ENCODE measurements around the gene CCDC178.
A peak's percentile ranks its signal among the peaks of the same experiment; 100 is the strongest.
"Not testable (repeated sequence)": the region's sequence is repeated elsewhere in the genome, so short reads cannot be mapped to it uniquely, and the experiment has no call there.

CCDC178 gene, protein sequence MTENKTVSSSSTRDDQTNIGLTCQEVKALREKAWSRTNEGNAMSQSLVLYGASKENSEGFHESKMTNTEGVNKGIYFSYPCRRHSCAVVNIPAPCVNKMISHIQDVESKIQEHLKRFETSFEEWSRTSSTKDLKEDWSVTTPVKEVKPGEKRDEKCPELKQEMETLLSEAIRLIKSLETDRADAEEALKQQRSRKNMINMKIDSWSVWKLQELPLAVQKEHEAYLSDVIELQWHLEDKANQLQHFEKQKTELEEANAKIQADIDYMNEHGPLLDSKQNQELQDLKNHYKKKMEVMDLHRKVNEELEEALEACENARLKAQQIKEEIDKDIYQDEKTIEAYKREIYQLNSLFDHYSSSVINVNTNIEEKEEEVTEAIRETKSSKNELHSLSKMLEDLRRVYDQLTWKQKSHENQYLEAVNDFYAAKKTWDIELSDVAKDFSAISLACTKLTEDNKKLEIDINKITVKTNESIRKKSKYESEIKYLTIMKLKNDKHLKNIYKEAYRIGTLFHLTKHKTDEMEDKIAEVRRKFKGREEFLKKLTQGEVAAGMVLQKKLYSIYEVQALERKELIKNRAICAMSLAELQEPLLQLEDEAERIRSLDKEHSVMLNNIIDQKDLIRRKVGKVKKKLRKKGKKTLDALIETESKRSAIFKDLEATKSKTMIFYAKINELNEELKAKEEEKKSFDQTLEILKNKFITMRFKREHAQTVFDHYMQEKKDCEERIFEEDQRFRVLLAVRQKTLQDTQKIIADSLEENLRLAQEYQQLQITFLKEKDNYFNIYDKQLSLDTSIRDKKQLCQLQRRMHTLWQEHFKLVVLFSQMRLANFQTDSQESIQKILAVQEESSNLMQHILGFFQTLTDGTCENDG

DNA sequence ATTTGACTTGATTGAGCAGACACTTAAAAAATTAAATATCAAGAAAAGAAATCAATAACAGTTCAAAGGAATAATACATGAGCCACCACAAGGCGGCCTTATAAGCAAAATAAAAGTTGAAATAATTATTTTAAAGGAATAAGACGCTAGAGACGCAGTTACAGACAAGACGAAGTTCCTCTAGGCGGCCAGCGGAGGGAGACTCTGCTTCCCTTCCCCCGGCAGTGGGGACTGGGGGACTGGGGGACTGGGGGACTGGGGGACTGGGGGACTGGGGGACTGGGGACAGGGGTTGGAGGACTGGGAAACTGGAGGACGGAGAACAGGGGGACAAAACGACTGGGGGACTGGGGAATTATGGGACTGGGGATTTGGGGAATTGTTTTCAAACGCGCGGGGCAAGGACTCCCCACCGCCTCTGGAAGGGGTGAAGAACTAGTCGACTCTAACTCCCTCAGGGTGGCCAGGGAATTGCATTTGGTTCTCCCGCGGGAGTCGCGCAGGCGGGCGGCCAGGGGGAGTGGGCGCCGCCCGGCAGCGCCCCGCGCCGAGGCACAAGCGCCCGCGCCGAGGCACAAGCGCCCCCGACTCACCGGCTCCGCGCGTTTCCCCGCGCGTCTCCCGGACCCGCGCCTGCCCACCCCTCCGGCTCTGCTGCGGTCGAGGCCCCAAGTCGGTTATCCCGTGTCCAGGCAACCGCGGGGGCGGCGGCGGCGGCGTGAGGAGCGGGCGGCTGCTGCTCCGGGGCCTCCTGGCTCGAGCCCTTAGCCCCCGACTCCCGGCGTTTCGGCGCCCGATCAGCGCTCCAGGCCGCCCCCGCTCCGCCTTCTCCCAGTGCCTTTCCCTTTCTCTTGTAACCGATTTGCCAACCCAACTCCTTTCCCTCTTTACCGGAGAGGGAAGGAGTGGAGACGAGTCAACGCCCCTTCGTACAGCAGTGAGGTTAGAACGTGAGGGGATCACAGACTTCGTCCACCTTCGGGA is at the start of gene CCDC178:
Gene CCDC178, minus strand, starts transcription at position 662 of the 984 bp plus-strand sequence. CDS start 28,633 bp downstream, outside the sequence.
- DNase-seq, result peak; percentile 49

DNA sequence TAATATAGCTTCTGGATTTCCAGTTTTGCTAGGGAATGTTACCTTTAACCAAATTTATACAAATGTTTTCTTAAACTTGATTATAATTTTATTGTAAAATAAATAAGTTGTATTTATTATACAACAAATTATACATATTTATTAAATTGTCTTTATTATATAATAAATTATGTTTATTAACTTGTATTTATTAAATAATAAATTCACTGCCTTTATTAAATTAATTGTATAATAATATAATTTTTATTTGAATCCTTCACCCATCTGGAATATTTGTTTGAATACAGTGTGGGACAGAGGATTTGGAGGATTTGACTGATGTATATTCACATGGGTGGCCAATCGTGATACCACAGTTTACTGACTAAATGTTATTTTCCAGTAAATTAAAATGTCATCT is 43.4 kb upstream of the CCDC178 start:
- DNase-seq, result no peak

DNA sequence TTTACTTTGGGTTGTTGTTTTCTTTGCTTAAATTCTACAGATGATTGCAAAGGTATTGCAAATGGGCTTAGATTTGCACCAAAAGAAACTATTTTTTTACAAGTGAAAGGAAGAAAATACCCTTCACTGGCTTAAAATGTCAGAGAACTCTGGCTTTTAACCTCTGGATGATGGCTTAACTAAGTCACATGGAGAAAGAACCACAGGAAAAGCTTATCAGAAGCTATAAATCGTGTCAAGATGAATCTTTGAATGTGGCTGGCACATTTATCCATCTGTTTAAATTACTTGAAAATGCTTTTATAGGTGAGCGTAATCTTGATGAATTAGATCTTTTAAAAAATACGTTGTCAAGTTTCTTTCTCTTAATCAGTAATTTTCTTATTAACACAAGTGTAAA is 32.0 kb upstream of the CCDC178 start:
- DNase-seq, result no peak

DNA sequence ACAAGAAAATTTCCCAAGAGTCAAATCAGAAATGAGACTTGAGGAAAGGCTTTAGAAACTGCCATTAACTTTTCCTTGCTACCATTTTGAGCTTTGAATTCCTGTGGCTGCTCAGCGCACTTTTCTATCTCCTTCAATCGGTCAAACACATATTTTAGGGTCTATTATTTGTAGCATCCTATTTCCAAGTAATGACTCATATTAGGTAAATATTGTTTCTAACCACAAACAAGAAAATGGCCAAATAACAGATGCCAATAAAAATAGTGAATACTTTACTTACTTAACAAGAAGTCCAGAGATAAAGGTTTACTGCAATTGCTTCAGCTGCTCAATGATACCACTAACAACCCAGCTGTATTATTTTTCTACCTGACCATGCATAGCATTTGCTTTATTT is 29.7 kb upstream of the CCDC178 start:
- DNase-seq, result no peak

DNA sequence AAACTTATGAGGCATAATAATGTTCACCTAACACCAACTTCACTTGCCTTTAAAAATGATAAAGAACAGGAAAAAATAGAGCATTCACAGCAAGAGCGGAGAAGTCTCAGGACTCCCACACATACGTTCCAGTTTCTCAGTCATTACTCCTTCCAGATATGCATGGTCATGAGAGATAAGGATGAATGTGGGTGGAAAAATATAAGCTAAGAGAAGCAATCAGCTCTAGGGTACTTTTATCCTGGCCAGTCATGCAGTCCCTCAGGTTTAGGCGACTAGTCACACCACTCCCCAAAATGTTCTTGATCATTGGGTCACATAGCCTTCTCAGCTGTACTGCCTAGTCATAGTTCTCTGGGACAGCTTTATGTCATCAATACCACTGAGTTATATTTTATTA is 29.2 kb upstream of the CCDC178 start:
- DNase-seq, result no peak

DNA sequence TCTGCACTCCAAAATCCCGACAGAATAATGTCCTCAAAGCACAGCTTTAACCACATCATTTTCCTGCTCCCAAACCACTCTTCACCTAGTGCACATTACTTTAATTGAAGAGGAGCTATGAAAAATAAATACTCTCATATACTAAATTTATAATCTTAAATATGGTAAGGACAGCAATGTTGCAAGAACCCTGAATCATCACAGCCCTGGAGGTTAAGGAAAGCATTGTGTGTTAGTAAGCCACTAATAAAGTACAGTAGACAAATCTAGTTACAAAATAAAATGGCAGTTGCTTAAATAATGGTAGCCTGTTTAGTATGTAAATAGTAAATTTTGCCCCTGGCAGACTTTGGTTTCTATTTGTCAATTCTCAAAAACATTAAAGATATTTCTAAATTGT is 27.0 kb upstream of the CCDC178 start:
- DNase-seq, result no peak

DNA sequence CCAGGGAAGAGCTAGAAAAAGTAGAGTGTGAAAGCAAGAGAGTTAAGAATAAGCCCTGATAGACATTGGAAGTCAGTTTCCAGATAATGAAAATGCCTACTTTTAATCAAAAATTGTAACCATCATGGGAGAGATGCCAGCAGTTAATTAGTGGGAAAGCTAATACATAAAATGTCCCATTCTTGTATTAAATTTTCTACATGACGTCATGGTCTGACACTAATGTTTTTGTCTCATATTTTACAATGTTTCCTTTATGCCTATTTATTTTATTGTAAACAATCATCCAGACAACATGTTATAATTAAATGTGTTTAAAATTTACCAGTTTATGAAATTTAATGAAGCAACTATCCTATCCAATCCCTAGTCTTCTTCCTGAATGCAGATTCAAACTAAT is 26.3 kb upstream of the CCDC178 start:
- no peak for DNase-seq

DNA sequence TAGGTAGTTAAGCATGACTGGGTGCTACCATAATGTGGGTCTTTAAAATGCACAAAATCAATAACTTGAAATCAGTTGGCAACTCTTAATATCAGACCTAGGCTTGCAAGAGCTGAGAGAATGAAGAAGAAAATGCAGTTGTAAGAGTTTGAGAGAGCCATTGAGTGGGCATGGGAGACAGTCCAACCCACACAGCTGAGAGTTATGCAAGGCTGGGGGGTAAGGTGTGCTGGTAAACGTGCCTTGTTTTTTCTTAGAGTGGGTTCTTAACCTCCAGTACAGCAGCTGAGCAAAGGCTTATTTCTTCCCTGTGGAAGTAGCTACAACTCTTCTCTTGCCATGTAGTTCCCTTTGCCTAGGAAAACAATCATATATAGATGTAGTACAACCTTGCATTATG is 20.2 kb upstream of the CCDC178 start:
- no peak for DNase-seq

DNA sequence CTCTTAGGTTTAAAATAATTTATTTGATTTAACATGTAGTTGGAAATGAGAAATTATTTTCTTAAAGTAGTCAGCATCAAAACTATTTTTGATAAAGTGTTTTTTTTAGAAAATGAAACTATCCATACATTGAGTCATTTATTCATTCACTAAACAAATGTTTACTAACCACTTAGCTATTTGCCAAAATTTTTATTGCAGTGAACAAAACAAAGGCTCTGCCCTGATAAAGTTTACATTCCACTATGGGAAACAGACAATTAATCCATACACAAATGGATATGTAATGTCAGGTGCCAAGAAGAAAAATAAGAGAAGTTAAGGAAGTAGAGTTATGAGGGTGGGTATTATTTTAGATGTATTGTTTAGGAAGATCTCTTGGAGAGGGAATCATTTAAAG is 19.1 kb upstream of the CCDC178 start:
- DNase-seq, result peak; percentile 3

DNA sequence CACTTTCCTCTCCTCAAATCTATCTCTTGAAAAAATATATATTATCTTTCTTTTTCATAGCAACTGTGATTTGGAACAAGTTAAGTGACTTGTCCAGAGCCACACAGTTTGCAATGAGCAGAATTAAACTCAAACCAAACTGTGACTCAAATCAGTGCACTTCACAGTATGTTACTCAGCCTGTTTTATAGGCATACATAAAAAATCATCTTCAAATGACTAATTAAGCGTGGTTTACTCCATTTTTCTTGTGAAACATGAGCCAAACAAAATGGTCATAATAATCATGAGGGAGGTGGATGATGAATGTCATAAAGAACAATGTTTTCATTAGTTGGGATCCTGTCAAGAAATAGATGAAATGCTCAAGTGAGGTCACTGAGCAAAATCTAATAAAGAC is 6.1 kb upstream of the CCDC178 start:
- no peak for DNase-seq

DNA sequence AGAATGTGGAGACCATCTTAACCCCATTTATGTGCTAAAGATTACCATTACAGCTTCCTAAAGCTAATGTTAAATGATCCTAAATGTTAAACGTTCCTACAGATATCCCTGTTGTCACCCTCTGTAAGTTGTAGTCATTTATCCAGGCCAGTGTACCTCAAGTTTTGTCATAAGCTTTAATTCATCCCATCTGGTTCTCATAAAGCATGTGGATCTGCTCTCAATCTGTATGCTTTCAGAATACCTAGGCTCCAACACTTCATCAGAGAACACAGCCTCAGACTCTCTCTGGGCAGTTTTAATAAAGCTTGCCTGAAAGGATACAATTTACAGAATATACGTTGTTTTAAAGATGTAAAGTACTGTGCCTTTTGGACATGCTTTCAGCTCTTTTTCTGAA is 4.2 kb upstream of the CCDC178 start:
- no peak for DNase-seq

DNA sequence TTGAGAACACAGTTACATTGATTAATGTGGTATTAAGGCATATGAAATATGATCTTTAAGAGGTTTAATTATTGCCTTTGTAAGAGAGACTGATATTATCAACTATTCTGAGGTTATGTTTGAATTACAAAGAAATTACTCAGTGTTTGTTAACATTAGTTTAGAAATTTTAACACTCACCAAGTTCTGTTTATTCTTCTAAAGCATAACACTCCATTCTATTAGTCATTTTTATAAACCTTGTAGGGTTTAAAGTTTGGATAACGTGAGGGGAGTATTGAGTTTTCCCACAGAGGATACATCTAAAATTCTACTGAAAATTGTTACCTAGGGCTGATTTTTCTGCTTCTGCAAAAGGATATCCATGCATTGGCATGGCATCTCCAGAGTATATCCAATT is 7.7 kb downstream of the CCDC178 start:
- DNase-seq, result no peak

DNA sequence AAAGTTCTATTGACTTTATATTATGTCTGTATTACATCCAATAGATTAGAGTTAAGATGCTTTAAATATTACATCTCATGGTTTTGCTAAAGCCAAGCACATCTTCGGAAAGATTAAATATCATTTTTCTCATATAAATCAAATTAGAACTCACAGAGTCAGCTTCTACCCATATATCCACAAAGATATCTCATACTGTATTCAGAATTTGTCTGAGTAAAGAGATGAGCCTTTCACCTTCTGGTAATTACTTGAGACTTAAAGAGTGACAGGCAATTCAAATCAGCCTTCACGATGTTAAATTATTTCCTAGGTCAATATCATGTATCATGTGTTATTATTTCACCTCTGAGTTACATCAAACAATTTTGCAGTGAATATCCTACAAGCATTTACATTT is 13.0 kb downstream of the CCDC178 start:
- DNase-seq, result no peak

DNA sequence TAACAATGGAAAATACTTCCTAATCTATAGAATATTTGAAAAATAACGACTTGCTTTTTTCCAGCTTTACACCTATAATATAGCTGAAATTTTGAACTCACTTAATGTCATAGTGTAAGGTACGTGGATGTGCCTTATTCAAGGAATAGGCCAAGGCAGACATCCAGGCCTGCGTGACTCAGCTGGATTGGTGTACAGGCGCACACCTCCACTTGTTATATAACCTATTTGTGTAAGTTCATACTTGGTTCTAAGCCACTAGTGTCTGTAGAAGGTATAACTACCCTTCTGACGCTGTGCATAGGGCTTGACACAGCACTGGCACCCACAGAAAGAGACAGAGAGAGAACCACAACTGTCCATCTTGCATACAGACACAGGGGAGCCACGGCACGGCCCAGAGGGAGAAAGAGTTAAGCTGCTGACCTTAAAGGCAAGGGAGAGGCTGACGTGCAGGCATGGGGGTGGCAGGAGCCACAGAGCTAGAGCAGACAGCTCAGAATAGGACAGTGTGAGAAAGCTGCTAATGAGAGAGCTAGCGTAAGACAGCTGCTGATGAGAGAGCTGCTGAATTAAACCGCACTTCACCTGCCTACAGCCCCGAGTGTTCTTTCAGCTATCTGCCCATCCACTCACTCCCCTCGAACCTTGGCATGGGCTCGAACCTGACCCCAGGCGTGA is 16.1 kb downstream of the CCDC178 start:
- no peak for DNase-seq

DNA sequence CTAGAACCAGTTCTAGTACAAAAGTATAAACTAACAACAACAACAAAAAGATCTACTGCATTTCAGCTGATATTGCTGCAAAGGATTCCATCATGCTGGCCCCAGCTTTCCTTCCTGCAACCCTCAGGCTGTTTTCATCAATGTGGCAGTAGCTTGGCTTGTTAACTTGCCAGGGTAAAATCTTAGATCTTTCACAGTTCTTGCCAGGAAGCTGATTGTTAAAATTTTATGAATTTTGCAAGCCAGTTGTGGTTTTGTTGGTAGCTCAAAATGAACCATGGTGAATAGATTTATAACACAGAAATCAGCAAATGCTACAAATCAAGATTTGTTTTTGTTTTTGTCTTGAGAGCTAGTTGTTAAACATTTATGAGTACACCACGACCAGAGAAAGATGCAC is 19.3 kb downstream of the CCDC178 start:
- DNase-seq, result no peak

DNA sequence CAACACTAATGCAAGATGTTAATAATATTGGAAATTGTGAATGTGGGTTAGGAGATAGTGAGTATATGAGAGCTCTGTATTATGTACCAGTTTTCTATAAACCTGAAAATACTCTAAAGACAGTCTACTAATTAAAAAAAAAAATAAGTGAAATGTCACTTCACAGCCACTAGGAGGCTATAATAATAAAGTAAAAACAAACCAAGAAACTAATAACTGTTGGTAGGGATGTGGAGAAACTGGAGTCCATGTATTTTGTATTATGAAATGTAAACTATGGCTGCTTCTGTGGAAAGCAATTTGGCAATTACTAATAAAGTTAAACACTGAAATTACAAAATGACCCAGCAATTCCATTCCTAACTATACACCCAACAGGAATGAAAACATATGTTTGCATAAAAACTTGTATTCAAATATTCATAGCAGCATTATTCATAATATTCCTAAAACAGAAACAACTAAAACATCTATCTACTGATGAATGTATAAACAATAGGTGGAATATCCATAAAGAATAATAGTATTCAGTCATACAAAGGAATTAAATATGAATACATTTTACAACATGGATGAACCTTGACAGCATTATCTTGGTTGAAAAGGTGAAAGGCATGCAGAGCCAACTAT is 36.2 kb downstream of the CCDC178 start:
- no peak for DNase-seq

DNA sequence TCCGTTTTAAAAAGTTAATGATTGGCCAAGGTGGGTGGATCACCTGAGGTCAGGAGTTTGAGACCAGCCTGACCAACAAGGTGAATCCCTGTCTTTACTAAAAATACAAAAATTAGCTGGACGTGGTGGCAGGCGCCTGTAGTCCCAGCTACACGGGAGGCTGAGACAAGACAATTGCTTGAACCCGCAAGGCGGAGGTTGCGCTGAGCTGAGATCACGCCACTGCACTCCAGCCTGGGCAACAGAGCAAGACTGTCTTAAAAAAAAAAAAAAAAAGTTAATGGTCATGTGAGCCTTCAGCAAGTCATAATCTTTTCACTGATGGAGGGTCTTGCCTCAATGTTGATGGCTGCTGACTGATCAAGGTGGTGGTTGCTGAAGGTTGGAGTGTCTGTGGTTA is 41.6 kb downstream of the CCDC178 start:
- not testable (repeated sequence) for DNase-seq

DNA sequence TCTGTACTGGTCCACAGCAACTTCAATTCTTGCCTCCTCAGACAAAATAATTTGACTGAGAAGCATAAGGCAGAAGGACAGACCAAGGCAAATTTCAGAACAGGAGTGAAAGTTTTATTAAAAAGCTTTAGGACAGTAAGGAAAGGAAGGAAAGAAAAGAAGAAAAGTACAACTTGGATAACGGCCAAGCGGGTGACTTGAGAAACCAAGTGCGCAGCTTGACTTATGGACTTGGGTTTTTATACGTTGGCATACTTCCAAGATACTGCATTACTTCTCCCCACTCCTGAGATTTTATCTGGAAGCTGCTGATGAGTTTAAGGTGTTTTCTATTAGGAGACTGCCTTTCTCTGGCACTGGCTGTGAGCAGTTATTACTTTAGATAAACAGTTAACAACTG is 64.7 kb downstream of the CCDC178 start:
- no peak for DNase-seq

DNA sequence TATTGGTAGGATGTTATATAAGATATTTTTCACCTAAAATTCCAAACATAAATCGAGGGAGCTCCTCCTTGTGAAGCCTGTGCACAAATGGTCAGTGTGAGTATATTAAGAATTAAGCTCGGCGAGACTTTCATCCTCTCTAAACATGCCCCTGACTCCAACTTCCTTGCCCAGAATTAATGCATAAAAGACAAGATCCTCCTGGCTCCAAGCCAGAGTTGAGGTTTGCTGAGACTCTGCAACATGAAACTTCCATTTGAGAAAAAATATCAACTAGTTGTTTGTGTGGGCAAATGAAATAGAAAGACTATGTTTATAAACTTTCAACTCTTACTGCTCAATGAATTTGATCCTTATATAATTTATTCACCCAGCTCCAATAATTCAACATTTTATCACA is 68.1 kb downstream of the CCDC178 start:
- DNase-seq, result no peak

DNA sequence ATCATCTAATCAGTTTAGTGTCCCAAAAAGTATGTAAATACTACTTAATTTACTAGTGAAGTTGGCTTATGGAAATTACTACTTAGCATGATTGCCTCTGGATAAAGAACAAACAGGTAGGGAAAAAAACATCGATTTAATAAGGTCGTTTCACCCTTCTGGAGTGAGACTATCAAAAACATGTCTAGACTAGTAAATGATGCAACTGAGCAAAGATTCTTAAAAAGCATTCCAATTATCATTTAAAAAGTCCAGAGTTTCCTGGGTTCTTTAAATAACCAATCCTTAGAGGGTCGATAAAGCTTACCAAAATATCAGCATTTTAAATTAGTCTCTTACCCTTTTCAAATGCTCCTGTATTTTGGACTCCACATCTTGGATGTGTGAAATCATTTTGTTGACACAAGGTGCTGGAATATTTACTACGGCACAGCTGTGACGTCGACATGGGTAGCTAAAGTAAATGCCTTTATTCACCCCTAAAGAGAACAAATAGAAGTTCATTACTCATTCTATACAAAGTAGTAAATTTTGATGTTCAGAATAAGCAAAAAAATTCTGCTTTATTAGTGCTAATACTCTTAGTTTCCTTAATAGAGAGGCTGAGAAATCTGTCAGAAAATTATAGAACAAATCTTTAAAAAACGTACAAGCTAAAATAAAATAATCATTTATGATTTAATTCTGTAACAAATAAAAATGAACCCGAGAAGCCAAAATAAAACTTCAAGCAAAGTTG is 70.6 kb downstream of the CCDC178 start:
- peak; percentile 59 for DNase-seq

DNA sequence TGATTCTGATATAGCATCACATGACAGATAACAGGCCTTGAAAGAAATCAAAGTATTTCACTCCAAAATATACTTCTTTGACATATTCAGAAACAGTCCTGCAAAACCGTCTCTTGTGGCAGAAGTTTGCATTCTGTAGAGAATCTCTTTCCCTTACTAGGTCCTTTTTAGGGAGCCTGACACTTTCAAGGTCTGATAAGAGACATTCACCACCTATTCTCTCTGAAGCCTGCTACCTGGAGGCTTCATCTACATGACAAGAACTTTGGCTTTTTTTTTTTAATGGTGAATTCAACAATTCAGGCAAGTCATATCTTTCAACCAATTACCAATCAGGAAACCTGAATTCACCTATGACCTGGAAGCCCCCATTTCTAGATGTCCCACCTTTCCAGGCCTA is 83.8 kb downstream of the CCDC178 start:
- no peak for DNase-seq
